T-helper 2 cell treated with Interferon-gamma antibody and Interleukin-4, amounts not matched to agents 5 μg/mL and 100 μg/mL, for 36 hours (primary cell): Measurements from ENCODE around the gene EDN1.
"Not testable (repeated sequence)": the region's sequence is repeated elsewhere in the genome, so short reads cannot be mapped to it uniquely, and the experiment has no call there.

ENCODE experiments used
- DNase-seq: peaks from one replicate; pipeline ENCODE4 v3.0.0; 2021; ENCODE audit warnings: low spot score
- H3K27ac Mint-ChIP-seq: one replicate; pipeline ENCODE4 v1.8.0; 2021; ENCODE audit warnings: mild to moderate bottlenecking, mixed read lengths
- H3K27me3 Mint-ChIP-seq: one replicate; pipeline ENCODE4 v1.8.0; 2021; ENCODE audit warnings: low read depth, mixed read lengths
- H3K36me3 Mint-ChIP-seq: one replicate; pipeline ENCODE4 v1.8.0; 2021; ENCODE audit warnings: low read depth, mixed read lengths
- H3K4me1 Mint-ChIP-seq: one replicate; pipeline ENCODE4 v1.8.0; 2021; ENCODE audit warnings: low read depth, mixed read lengths
- H3K4me3 Mint-ChIP-seq: one replicate; pipeline ENCODE4 v1.8.0; 2022; ENCODE audit warnings: mild to moderate bottlenecking, moderate library complexity, mixed read lengths
- H3K9me3 Mint-ChIP-seq: one replicate; pipeline ENCODE4 v1.8.0; 2021; ENCODE audit warnings: mixed read lengths

The EDN1 gene

GRCh38 chr6:12313306-12313991 lies 23.3 kb downstream of the EDN1 start:
- H3K9me3 Mint-ChIP-seq: no peaks in the 10 kb centered on the region
- no peaks in the 10 kb centered on the region for H3K4me1 Mint-ChIP-seq
- H3K4me3 Mint-ChIP-seq: no peak overlapping the region
- no peak for DNase-seq
- H3K36me3 Mint-ChIP-seq: no peaks in the 10 kb centered on the region
- H3K27me3 Mint-ChIP-seq: peaks cover 5% of the 10 kb centered on the region
- no peak overlapping the region for H3K27ac Mint-ChIP-seq

- H3K27ac Mint-ChIP-seq: no peak overlapping the region
- no peaks in the 10 kb centered on the region for H3K9me3 Mint-ChIP-seq
- no peak for DNase-seq
- H3K36me3 Mint-ChIP-seq: no peaks in the 10 kb centered on the region
- peaks cover 5% of the 10 kb centered on the region for H3K27me3 Mint-ChIP-seq
- no peak overlapping the region for H3K4me3 Mint-ChIP-seq
- no peaks in the 10 kb centered on the region for H3K4me1 Mint-ChIP-seq
Measured at GRCh38 chr6:12313992-12314589, 23.9 kb downstream of the EDN1 start.

- H3K9me3 Mint-ChIP-seq: no peaks in the 10 kb centered on the region
- no peak overlapping the region for H3K27ac Mint-ChIP-seq
- H3K36me3 Mint-ChIP-seq: no peaks in the 10 kb centered on the region
- no peak overlapping the region for H3K4me3 Mint-ChIP-seq
- DNase-seq: no peak
- peaks cover 5% of the 10 kb centered on the region for H3K27me3 Mint-ChIP-seq
- H3K4me1 Mint-ChIP-seq: no peaks in the 10 kb centered on the region
Measured at GRCh38 chr6:12314751-12315150, 24.6 kb downstream of the EDN1 start.

DNA sequence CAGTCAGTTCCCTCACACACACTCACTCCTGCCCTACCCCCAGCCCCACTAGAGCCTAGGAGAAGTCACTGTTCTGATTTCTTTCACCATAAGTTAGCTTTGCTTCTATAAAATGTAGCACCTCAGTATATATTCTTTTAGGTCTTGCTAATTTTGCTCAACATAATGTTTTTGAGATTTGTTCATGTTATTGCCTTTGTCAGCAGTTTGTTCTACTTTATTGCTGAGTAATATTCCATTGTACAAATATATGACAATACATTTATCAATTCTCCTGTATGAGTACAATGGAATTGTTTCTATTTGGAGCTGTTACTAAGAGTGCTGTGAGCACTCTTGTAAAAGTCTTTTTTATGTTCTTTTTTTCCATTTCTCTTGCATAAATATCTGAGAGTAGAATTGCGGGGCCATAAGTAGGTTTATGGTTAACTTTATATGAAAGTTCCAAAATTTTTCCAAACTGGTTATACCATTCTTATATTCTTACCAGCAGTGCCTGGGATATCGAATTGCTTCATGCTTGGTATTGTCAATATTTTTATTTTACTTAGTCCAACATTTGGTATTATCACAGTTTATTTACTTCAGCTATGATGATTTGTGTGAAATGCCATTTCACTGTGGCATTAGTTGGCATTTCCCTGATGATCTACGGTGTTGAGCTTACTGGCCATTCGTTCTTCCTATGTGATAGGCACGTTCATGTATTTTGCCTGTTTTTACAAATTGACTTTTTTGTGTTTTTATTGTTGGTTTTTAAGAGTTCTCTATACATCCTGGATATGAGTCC lies 25.3 kb downstream of the EDN1 start:
- no peak for DNase-seq
- H3K4me3 Mint-ChIP-seq: no peak overlapping the region
- peaks cover 5% of the 10 kb centered on the region for H3K27me3 Mint-ChIP-seq
- H3K27ac Mint-ChIP-seq: no peak overlapping the region
- H3K36me3 Mint-ChIP-seq: no peaks in the 10 kb centered on the region
- H3K4me1 Mint-ChIP-seq: no peaks in the 10 kb centered on the region
- no peaks in the 10 kb centered on the region for H3K9me3 Mint-ChIP-seq

DNA sequence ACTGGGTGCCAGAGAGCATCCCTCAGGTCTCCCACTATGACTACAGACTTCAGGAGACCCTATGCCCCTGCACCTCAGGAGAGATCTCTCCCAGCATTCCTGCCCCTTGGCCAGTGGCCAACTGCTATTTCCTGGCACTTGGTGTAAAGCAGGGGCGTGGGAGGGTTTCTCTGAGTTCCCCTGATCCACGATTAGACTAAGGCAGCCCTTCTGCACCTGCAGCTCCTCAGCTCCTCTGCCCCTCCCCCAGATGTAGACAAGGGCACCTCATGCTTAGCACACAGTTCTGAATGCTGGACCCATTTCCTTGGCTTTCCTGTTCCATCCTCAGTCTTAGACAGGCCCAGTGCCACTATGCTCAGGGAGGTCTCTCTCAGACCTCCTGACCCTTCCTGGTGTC lies 28.6 kb downstream of the EDN1 start:
- no peak for DNase-seq
- Mint-ChIP-seq H3K27me3 (peaks cover 2% of the 10 kb centered on the region), H3K4me1 (no peaks in the 10 kb centered on the region), H3K27ac (no peak overlapping the region), H3K4me3 (no peak overlapping the region), H3K36me3 (no peaks in the 10 kb centered on the region), H3K9me3 (no peaks in the 10 kb centered on the region)

GRCh38 chr6:12320074-12320473 lies 29.9 kb downstream of the EDN1 start:
- not testable (repeated sequence) for H3K4me1 Mint-ChIP-seq, H3K36me3 Mint-ChIP-seq, H3K27me3 Mint-ChIP-seq, H3K4me3 Mint-ChIP-seq, DNase-seq, H3K9me3 Mint-ChIP-seq, H3K27ac Mint-ChIP-seq

GRCh38 chr6:12324099-12324498 lies 33.9 kb downstream of the EDN1 start:
- Mint-ChIP-seq H3K27me3 (peaks cover 8% of the 10 kb centered on the region), H3K9me3 (no peaks in the 10 kb centered on the region), H3K4me1 (peaks cover 2% of the 10 kb centered on the region), H3K4me3 (no peak overlapping the region), H3K36me3 (no peaks in the 10 kb centered on the region), H3K27ac (no peak overlapping the region)
- DNase-seq: no peak

GRCh38 chr6:12324748-12325147 lies 34.6 kb downstream of the EDN1 start:
- H3K27ac Mint-ChIP-seq: no peak overlapping the region
- H3K36me3 Mint-ChIP-seq: no peaks in the 10 kb centered on the region
- H3K9me3 Mint-ChIP-seq: no peaks in the 10 kb centered on the region
- peaks cover 2% of the 10 kb centered on the region for H3K4me1 Mint-ChIP-seq
- no peak for DNase-seq
- peaks cover 8% of the 10 kb centered on the region for H3K27me3 Mint-ChIP-seq
- H3K4me3 Mint-ChIP-seq: no peak overlapping the region

GRCh38 chr6:12325872-12326271 lies 35.7 kb downstream of the EDN1 start:
- H3K9me3 Mint-ChIP-seq: no peaks in the 10 kb centered on the region
- no peaks in the 10 kb centered on the region for H3K36me3 Mint-ChIP-seq
- DNase-seq: no peak
- peaks cover 11% of the 10 kb centered on the region for H3K27me3 Mint-ChIP-seq
- H3K4me3 Mint-ChIP-seq: no peak overlapping the region
- H3K4me1 Mint-ChIP-seq: peaks cover 2% of the 10 kb centered on the region
- H3K27ac Mint-ChIP-seq: no peak overlapping the region

DNA sequence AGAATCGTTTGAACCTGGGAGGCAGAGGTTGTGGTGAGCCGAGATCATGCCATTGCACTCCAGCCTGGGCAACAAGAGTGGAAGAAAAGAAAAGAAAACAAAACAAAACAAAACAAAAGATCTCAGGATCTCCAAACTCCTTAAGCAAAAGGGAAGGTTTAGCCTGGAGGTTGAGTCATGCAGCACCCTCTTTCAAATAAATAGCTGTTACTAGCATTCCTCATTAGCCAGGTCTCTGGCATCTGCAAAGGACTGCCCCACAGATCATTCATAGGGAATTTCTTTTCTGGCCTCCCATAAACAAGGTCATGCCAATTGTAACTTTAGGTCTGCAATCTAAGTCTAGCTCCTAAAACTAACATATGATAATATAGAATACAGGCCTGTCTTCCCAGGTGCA lies 37.2 kb downstream of the EDN1 start:
- no peak overlapping the region for H3K4me3 Mint-ChIP-seq
- H3K9me3 Mint-ChIP-seq: no peaks in the 10 kb centered on the region
- H3K36me3 Mint-ChIP-seq: no peaks in the 10 kb centered on the region
- DNase-seq: no peak
- H3K4me1 Mint-ChIP-seq: peaks cover 2% of the 10 kb centered on the region
- peaks cover 11% of the 10 kb centered on the region for H3K27me3 Mint-ChIP-seq
- no peak overlapping the region for H3K27ac Mint-ChIP-seq

- Mint-ChIP-seq H3K9me3 (no peaks in the 10 kb centered on the region), H3K4me3 (no peak overlapping the region), H3K36me3 (no peaks in the 10 kb centered on the region), H3K27me3 (peaks cover 11% of the 10 kb centered on the region), H3K4me1 (peaks cover 2% of the 10 kb centered on the region), H3K27ac (no peak overlapping the region)
- DNase-seq: no peak
Measured at GRCh38 chr6:12327988-12328387, 37.8 kb downstream of the EDN1 start.

DNA sequence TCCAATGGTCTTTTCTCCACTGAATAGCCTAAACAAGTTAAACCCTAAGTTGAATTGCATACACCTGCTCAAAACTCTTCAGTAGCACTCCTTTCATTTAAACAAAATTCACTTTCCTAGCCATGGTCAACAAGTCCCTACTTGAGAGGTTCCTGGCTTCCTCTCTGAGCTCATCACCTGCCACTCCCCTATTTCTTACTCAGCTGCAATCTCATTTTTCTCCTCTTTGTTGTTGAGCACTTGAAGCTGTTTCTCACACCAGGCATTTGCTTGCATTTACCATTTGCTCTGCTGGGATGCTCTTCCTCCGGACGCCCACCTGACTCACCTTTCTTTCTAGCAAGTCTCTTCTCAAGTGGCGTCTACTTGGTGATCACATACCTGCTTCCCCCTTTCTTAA lies 38.5 kb downstream of the EDN1 start:
- peaks cover 2% of the 10 kb centered on the region for H3K4me1 Mint-ChIP-seq
- no peaks in the 10 kb centered on the region for H3K36me3 Mint-ChIP-seq
- no peak for DNase-seq
- no peak overlapping the region for H3K4me3 Mint-ChIP-seq
- peaks cover 11% of the 10 kb centered on the region for H3K27me3 Mint-ChIP-seq
- no peak overlapping the region for H3K27ac Mint-ChIP-seq
- H3K9me3 Mint-ChIP-seq: no peaks in the 10 kb centered on the region

GRCh38 chr6:12331474-12331873 lies 41.3 kb downstream of the EDN1 start:
- no peak overlapping the region for H3K4me3 Mint-ChIP-seq
- peaks cover 5% of the 10 kb centered on the region for H3K27me3 Mint-ChIP-seq
- H3K4me1 Mint-ChIP-seq: no peaks in the 10 kb centered on the region
- no peak for DNase-seq
- no peaks in the 10 kb centered on the region for H3K36me3 Mint-ChIP-seq
- H3K9me3 Mint-ChIP-seq: no peaks in the 10 kb centered on the region
- no peak overlapping the region for H3K27ac Mint-ChIP-seq

- H3K27ac Mint-ChIP-seq: no peak overlapping the region
- no peak for DNase-seq
- H3K27me3 Mint-ChIP-seq: peaks cover 5% of the 10 kb centered on the region
- no peaks in the 10 kb centered on the region for H3K9me3 Mint-ChIP-seq
- H3K4me1 Mint-ChIP-seq: no peaks in the 10 kb centered on the region
- no peaks in the 10 kb centered on the region for H3K36me3 Mint-ChIP-seq
- H3K4me3 Mint-ChIP-seq: no peak overlapping the region
Measured at GRCh38 chr6:12331951-12332749, 42.0 kb downstream of the EDN1 start.
